Measurements from ENCODE around the gene NOTCH2NLA.
"Not testable (repeated sequence)": the region's sequence is repeated elsewhere in the genome, so short reads cannot be mapped to it uniquely, and the experiment has no call there.

DNA sequence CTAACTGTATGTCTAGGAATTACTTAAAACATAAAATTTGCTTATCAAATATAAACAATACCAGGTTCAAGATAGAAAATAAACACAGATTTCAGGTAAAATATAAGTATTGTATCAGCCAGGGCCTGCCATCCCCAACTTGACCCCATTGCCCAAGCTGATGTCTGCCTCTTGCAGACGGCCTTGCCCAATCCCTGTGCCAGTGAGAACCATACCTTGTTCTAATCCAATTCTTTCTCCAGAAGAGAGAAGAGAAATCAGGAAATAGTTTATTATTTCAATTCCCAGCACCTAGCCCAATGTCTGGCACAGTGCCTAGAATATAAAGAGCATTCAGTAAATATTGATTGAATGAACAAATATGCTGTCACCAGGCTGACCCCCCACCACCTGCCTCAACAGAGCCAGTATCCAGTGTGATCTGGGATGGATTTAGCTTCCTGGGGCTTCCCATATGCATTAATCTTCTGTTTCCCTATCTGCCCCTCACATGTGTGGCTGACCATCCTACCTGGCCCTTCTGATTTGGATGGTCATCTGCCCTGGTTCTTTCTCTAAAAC is 29.3 kb upstream of the NOTCH2NLA start:
- TF ChIP-seq, protein P1, sequence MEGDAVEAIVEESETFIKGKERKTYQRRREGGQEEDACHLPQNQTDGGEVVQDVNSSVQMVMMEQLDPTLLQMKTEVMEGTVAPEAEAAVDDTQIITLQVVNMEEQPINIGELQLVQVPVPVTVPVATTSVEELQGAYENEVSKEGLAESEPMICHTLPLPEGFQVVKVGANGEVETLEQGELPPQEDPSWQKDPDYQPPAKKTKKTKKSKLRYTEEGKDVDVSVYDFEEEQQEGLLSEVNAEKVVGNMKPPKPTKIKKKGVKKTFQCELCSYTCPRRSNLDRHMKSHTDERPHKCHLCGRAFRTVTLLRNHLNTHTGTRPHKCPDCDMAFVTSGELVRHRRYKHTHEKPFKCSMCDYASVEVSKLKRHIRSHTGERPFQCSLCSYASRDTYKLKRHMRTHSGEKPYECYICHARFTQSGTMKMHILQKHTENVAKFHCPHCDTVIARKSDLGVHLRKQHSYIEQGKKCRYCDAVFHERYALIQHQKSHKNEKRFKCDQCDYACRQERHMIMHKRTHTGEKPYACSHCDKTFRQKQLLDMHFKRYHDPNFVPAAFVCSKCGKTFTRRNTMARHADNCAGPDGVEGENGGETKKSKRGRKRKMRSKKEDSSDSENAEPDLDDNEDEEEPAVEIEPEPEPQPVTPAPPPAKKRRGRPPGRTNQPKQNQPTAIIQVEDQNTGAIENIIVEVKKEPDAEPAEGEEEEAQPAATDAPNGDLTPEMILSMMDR (IDR thresholded peaks at IDR 0.05), result not testable (repeated sequence)
- not testable (repeated sequence) for TF ChIP-seq POLR2A (IDR thresholded peaks at IDR 0.05)

All from testis (tissue), 2 donors.